Large intestine (tissue), 3 donors: ENCODE measurements around the gene SIGLEC1. TPM values are rescaled to one million over a fixed set of nuclear protein-coding genes. Genes with fewer than 3 reads are reported as not detected.

Source experiments
- DNase-seq, 2 donors: peaks; one replicate each; pipeline versions ENCODE4 v3.0.0 to v3.0.0-alpha.2; 2013
- H3K27ac ChIP-seq: one replicate; pipeline ENCODE4 v1.5.1; 2013; ENCODE audit warnings: low read length
- H3K27me3 ChIP-seq: 2 replicates; pipeline ENCODE4 v1.6.1; 2013; ENCODE audit warnings: low read length; ENCODE audit not compliant: control insufficient read depth, insufficient read depth
- H3K36me3 ChIP-seq: 2 replicates; pipeline ENCODE4 v1.6.1; 2013; ENCODE audit warnings: low read length; ENCODE audit not compliant: control insufficient read depth, insufficient read depth
- H3K4me1 ChIP-seq: one replicate; pipeline ENCODE4 v1.6.1; 2013; ENCODE audit warnings: low read length; ENCODE audit not compliant: control insufficient read depth, insufficient read depth
- H3K4me3 ChIP-seq: one replicate; pipeline ENCODE4 v1.5.1; 2013; ENCODE audit warnings: low read length
- H3K9me3 ChIP-seq: one replicate; pipeline ENCODE4 v1.6.1; 2013; ENCODE audit warnings: mild to moderate bottlenecking, low read depth, low read length, moderate library complexity; ENCODE audit not compliant: control insufficient read depth
- WGBS: methylation state at CpG from one replicate; pipeline ENCODE4 v1.1.5; 2013; ENCODE audit warnings: low lambda C conversion rate; ENCODE audit not compliant: insufficient coverage; 5-methylcytosine and 5-hydroxymethylcytosine counted together
- polyA plus RNA-seq: library from polyadenylated mRNA; unstranded; fragments of 120-200 nt; gene quantifications from one replicate; pipeline ENCODE4 v1.2.1, GENCODE V29; 2013

The SIGLEC1 gene
- polyA plus RNA-seq, 1 donor: 4.3 TPM

- no CpG with 5 or more reads among the region's 10 CpGs for WGBS
- H3K36me3 ChIP-seq: no peaks in the 10 kb centered on the region
- no peaks in the 10 kb centered on the region for H3K9me3 ChIP-seq
- no peak overlapping the region for H3K4me3 ChIP-seq
- H3K27ac ChIP-seq: no peak overlapping the region
- no peaks in the 10 kb centered on the region for H3K4me1 ChIP-seq
- peaks cover 59% of the 10 kb centered on the region for H3K27me3 ChIP-seq
- no peak for DNase-seq
Measured at GRCh38 chr20:3670945-3671344, 41.5 kb downstream of the SIGLEC1 start.

- no peaks in the 10 kb centered on the region for H3K9me3 ChIP-seq
- no peak overlapping the region for H3K27ac ChIP-seq
- no peaks in the 10 kb centered on the region for H3K4me1 ChIP-seq
- WGBS: no CpG with 5 or more reads among the region's 6 CpGs
- no peaks in the 10 kb centered on the region for H3K36me3 ChIP-seq
- no peak for DNase-seq
- peaks cover 56% of the 10 kb centered on the region for H3K27me3 ChIP-seq
- H3K4me3 ChIP-seq: no peak overlapping the region
Measured at GRCh38 chr20:3670511-3670910, 41.9 kb downstream of the SIGLEC1 start.

GRCh38 chr20:3669710-3670367, 42.6 kb downstream of the SIGLEC1 start:
- no peak for DNase-seq
- Histone ChIP-seq H3K9me3 (no peaks in the 10 kb centered on the region), H3K36me3 (no peaks in the 10 kb centered on the region), H3K4me1 (no peaks in the 10 kb centered on the region), H3K27ac (no peak overlapping the region), H3K4me3 (no peak overlapping the region), H3K27me3 (peaks cover 49% of the 10 kb centered on the region)
- WGBS: 100% methylated on average over 1 of the region's 13 CpGs

GRCh38 chr20:3667434-3668037, 44.9 kb downstream of the SIGLEC1 start:
- Histone ChIP-seq H3K27me3 (peaks cover 38% of the 10 kb centered on the region), H3K9me3 (no peaks in the 10 kb centered on the region), H3K4me1 (no peaks in the 10 kb centered on the region), H3K36me3 (no peaks in the 10 kb centered on the region), H3K27ac (no peak overlapping the region), H3K4me3 (no peak overlapping the region)
- no peak for DNase-seq
- WGBS: no CpG with 5 or more reads among the region's 8 CpGs

- Histone ChIP-seq H3K4me3 (no peak overlapping the region), H3K4me1 (no peaks in the 10 kb centered on the region), H3K36me3 (no peaks in the 10 kb centered on the region), H3K9me3 (no peaks in the 10 kb centered on the region), H3K27ac (no peak overlapping the region), H3K27me3 (peaks cover 49% of the 10 kb centered on the region)
- 86% methylated on average over 1 of the region's 2 CpGs for WGBS
- no peak for DNase-seq
Measured at GRCh38 chr20:3663858-3664257, 48.5 kb downstream of the SIGLEC1 start.

- H3K27ac ChIP-seq: no peak within 1 kb of the TSS
- H3K9me3 ChIP-seq: no peaks in the 10 kb centered on the region
- WGBS: no CpG with 5 or more reads among the region's 19 CpGs
- H3K4me3 ChIP-seq: no peak within 1 kb of the TSS
- H3K27me3 ChIP-seq: peaks cover 51% of the 10 kb centered on the region
- no peak for DNase-seq
- no peaks in the 10 kb centered on the region for H3K4me1 ChIP-seq
- H3K36me3 ChIP-seq: no peaks in the 10 kb centered on the region
Measured at GRCh38 chr20:3663031-3663701, 49.2 kb downstream of the SIGLEC1 start, which contains the start of gene GFRA4. Gene GFRA4 (minus strand): TSS chr20:3663399. CDS start chr20:3663399, 0 bp downstream.

Other genes with a start within 250 kb of the SIGLEC1 start
- 89.2 TPM for gene ATRN, start 241.6 kb downstream of the SIGLEC1 start, polyA plus RNA-seq
- gene GFRA4, start 49.2 kb downstream of the SIGLEC1 start, polyA plus RNA-seq: not detected
- gene ADAM33, start 30.6 kb downstream of the SIGLEC1 start, polyA plus RNA-seq: 15.5 TPM
- gene HSPA12B, start 20.1 kb upstream of the SIGLEC1 start, polyA plus RNA-seq: 6.3 TPM
- gene ADISSP, start 55.2 kb upstream of the SIGLEC1 start, polyA plus RNA-seq: 20.5 TPM
- 0.19 TPM for gene SPEF1, start 68.8 kb upstream of the SIGLEC1 start, polyA plus RNA-seq
- 57.5 TPM for gene CENPB, start 74.1 kb upstream of the SIGLEC1 start, polyA plus RNA-seq
- gene CDC25B, start 83.7 kb upstream of the SIGLEC1 start, polyA plus RNA-seq: 34.3 TPM
- 8.2 TPM for gene AP5S1, start 107.9 kb upstream of the SIGLEC1 start, polyA plus RNA-seq
- gene MAVS, start 134.2 kb upstream of the SIGLEC1 start, polyA plus RNA-seq: 28.4 TPM
- 24.3 TPM for gene PANK2, start 176.8 kb upstream of the SIGLEC1 start, polyA plus RNA-seq